ENCODE results near the gene GUCY1A1. TPM values are rescaled to one million over a fixed set of nuclear protein-coding genes. Genes with fewer than 3 reads are reported as not detected.
A peak's percentile ranks its signal among the peaks of the same experiment; 100 is the strongest.

The GUCY1A1 gene
- total RNA-seq, 4 donors from 2014 or later: 50.3 to 73.7 (median 57.8) TPM

DNA sequence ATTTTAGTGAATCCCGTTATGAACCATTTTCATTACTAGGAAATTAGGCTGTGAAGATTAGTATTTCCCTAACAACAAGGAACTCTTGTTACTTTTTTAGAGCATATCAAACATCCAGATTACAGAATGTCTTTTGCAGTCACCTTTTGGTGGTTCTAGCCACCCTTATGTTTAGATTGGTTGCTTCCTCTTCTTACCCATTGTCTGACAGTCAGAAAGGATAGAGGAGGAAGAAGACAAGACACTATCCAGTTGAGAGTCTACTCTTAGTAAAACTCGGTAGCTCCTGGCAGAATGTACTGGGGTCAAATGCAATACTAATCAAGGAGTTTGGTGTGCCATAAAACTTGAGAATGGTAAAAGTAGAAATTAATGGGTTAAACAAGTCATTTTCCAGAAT lies 1.6 kb upstream of the GUCY1A1 start:
- no peak overlapping the region for H3K4me3 ChIP-seq
- intact Hi-C loops (cut with DNase I): no loop called here
- peaks cover 0 to 28% (median 25%) of the 10 kb centered on the region in 4 donors for H3K4me1 ChIP-seq
- TF ChIP-seq POLR2AphosphoS5 (IDR thresholded peaks at IDR 0.05) (no peak), EP300 (IDR thresholded peaks at IDR 0.05) (no peak), POLR2A (IDR thresholded peaks at IDR 0.05; ENCODE audit: low read depth) (no peak)
- TF ChIP-seq, protein P1, sequence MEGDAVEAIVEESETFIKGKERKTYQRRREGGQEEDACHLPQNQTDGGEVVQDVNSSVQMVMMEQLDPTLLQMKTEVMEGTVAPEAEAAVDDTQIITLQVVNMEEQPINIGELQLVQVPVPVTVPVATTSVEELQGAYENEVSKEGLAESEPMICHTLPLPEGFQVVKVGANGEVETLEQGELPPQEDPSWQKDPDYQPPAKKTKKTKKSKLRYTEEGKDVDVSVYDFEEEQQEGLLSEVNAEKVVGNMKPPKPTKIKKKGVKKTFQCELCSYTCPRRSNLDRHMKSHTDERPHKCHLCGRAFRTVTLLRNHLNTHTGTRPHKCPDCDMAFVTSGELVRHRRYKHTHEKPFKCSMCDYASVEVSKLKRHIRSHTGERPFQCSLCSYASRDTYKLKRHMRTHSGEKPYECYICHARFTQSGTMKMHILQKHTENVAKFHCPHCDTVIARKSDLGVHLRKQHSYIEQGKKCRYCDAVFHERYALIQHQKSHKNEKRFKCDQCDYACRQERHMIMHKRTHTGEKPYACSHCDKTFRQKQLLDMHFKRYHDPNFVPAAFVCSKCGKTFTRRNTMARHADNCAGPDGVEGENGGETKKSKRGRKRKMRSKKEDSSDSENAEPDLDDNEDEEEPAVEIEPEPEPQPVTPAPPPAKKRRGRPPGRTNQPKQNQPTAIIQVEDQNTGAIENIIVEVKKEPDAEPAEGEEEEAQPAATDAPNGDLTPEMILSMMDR (IDR thresholded peaks at IDR 0.05): no peak
- no peak for DNase-seq (ENCODE audit: extremely low spot score)
- H3K9me3 ChIP-seq: no peaks in the 10 kb centered on the region
- H3K27ac ChIP-seq (replicated peaks in 1 of 4): peak overlapping the region in 2 of 4 donors; percentile 6 to 90
- H3K27me3 ChIP-seq: peaks cover 0 to 17% (median 0%) of the 10 kb centered on the region in 4 donors
- H3K36me3 ChIP-seq: no peaks in the 10 kb centered on the region
- 86% methylated on average over 2 of the region's 2 CpGs for WGBS

DNA sequence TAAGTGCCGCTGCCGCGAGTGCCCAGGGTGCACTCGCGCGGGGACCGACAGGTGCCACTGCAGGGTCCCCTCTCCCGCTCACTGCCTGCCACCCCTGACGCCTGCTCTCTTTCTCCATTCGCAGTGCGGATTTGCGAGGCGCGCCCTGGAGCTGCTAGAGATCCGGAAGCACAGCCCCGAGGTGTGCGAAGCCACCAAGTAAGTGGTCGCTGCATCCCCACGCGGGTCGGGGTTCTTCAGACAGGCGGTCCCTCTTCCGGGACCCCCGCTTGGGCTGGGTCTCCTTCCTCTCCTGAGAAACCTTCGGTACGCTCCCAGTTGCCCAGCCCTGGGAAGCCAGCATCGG lies 547 bp downstream of the GUCY1A1 start:
- Histone ChIP-seq H3K27ac (replicated peaks in 1 of 4) (peak overlapping the region; percentile 88 to 90 (median 90)), H3K36me3 (no peaks in the 10 kb centered on the region), H3K27me3 (peaks cover 0 to 17% (median 0%) of the 10 kb centered on the region in 4 donors), H3K4me3 (peak overlapping the region; percentile 69 to 77 (median 74)), H3K4me1 (peaks cover 8 to 27% (median 23%) of the 10 kb centered on the region in 4 donors), H3K9me3 (no peaks in the 10 kb centered on the region)
- DNase-seq (ENCODE audit: extremely low spot score): no peak
- no CpG with 5 or more reads among the region's 27 CpGs for WGBS
- no peak for TF ChIP-seq POLR2AphosphoS5 (IDR thresholded peaks at IDR 0.05)
- no peak for TF ChIP-seq EP300 (IDR thresholded peaks at IDR 0.05)
- TF ChIP-seq, protein P1 (IDR thresholded peaks at IDR 0.05): no peak
- TF ChIP-seq POLR2A (IDR thresholded peaks at IDR 0.05; ENCODE audit: low read depth): no peak
- intact Hi-C loops (cut with DNase I): no loop called here

DNA sequence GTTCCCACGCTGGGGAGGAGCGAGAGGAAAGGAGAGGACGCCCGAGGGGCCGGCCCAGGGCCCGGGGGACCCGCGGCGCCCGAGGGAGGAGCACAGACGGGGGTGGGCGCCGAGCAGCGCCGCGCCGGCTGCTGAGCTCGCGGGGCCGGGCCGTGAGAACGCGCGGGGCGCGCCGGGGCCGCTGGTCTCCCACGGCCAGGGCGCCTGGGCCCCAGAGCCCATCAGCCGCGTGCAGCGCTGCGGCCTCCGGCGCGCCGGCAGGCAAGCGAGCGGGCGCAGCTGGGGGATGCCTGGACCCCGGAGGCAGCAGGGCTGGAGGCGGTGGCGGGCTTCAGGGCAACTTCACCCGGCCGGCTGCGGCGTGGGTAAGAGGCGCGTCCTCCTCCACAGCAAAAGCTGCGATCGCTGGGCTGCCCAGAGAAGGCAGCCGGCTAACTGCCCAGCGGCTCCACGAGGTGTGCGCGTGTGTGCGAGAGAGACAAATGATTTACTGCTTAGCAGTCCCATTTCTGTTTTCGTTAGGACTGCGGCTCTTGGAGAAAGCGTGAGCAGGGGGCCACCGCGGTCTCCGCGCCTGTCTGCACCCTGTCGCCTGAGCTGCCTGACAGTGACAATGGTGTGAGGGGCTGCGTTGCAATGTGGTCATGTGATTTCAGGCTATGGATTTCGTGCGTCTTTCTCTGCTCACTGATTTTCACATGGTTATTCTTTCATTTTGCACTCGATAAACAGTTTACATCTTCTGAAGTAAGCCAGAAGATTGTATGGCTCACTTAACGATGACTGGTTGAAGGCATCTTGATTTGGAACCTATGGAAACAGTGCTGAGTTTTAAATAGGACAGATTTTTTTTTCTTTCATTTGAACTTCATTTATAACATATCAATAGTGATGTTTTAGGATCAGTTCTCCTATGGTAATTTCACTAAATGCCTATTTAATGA lies 1.2 kb downstream of the GUCY1A1 start:
- intact Hi-C loops (cut with DNase I): no loop called here
- no peaks in the 10 kb centered on the region for H3K36me3 ChIP-seq
- H3K4me1 ChIP-seq: peaks cover 10 to 32% (median 23%) of the 10 kb centered on the region in 4 donors
- no peak for DNase-seq (ENCODE audit: extremely low spot score)
- H3K27me3 ChIP-seq: peaks cover 0 to 17% (median 0%) of the 10 kb centered on the region in 4 donors
- H3K4me3 ChIP-seq: peak overlapping the region; percentile 69 to 77 (median 74)
- H3K27ac ChIP-seq (replicated peaks in 1 of 4): peak overlapping the region; percentile 88 to 90 (median 90)
- WGBS: 2% methylated on average over 36 of the region's 71 CpGs
- TF ChIP-seq POLR2A (IDR thresholded peaks at IDR 0.05; ENCODE audit: low read depth) (no peak), POLR2AphosphoS5 (IDR thresholded peaks at IDR 0.05) (peak; percentile 33 to 59)
- no peaks in the 10 kb centered on the region for H3K9me3 ChIP-seq

DNA sequence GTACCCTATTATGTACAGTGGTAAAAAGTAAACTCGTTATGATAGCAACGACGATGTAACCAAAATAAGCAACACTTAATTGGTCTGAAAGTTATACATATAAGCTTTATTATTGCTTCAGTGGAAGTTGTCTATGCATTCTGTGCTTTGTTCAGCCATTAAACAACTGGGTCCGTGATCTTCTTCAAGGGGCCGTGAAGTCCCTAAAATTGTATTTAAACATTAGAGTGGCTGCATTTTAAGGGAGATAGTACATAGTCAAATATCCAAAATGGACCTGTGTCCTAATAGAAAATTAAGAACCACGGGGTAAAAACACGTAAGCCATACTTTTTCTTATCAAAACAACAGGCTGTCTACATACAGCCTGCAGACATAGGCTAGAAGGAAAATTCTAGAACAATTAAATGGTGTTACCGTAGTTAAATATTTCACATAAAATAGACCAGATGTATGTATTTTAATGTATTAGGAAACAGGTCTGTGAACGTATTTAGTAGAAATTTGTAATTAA lies 2.1 kb downstream of the GUCY1A1 start:
- Histone ChIP-seq H3K4me3 (peak overlapping the region; percentile 69 to 77 (median 74)), H3K27ac (replicated peaks in 1 of 4) (peak overlapping the region; percentile 88 to 90 (median 90)), H3K9me3 (no peaks in the 10 kb centered on the region), H3K36me3 (no peaks in the 10 kb centered on the region), H3K4me1 (peaks cover 10 to 41% (median 23%) of the 10 kb centered on the region in 4 donors), H3K27me3 (peaks cover 0 to 17% (median 0%) of the 10 kb centered on the region in 4 donors)
- 50% methylated on average over 9 of the region's 9 CpGs for WGBS
- no peak for DNase-seq (ENCODE audit: extremely low spot score)
- intact Hi-C loops (cut with DNase I): no loop called here
- TF ChIP-seq, protein P1 (IDR thresholded peaks at IDR 0.05): no peak
- TF ChIP-seq EP300 (IDR thresholded peaks at IDR 0.05) (no peak), POLR2A (IDR thresholded peaks at IDR 0.05; ENCODE audit: low read depth) (no peak), POLR2AphosphoS5 (IDR thresholded peaks at IDR 0.05) (no peak)

DNA sequence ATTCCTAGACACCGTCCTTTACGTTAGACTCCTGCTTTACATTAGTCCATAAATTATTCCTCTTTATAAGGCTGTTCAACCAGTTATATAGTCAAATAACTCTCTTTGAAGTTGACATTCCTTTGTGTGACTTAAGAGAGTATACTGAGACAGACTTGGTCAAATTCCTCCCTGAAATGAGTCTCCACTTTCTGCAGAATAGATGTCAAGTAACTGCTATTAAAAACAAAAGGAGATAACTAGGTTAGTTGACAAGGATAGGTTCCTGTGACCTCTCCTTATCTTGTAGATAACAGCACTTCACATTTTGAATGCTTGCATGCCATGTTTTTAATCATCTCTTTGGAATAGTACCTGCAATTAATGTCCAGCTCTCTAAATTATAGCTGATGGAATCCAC lies 5.7 kb downstream of the GUCY1A1 start:
- no peaks in the 10 kb centered on the region for H3K9me3 ChIP-seq
- no peak overlapping the region for H3K4me3 ChIP-seq
- no peak for TF ChIP-seq POLR2AphosphoS5 (IDR thresholded peaks at IDR 0.05)
- TF ChIP-seq, protein P1 (IDR thresholded peaks at IDR 0.05): no peak
- no peak for TF ChIP-seq EP300 (IDR thresholded peaks at IDR 0.05)
- no peak for TF ChIP-seq POLR2A (IDR thresholded peaks at IDR 0.05; ENCODE audit: low read depth)
- intact Hi-C loops (cut with DNase I): loop anchor here (10.0 kb wide), 1 partner anchor 228 kb away; no protein-coding TSS in a partner anchor
- WGBS: 92% methylated on average over 2 of the region's 2 CpGs
- peaks cover 0 to 7% (median 0%) of the 10 kb centered on the region in 4 donors for H3K27me3 ChIP-seq
- no peak for DNase-seq (ENCODE audit: extremely low spot score)
- no peaks in the 10 kb centered on the region for H3K36me3 ChIP-seq
- no peak overlapping the region for H3K27ac ChIP-seq (replicated peaks in 1 of 4)
- H3K4me1 ChIP-seq: peaks cover 21 to 54% (median 25%) of the 10 kb centered on the region in 4 donors

Measured in esophagus muscularis mucosa (tissue), 4 donors.